SK-N-SH treated with all-trans-retinoic acid at 6 μM for 48 hours (cell line): ENCODE results near the gene FAM32A.

Source experiments
- ATAC-seq: fragments of 200-7000 bp; cut with Tn5 transposase; 3 replicates; pipeline ENCODE4 v1.9.1; 2020; ENCODE audit warnings: mild to moderate bottlenecking, moderate library complexity
- GLIS3 ChIP-seq: fragments of 250-450 bp; sonication (Bioruptor Pico); IDR thresholded peaks from 2 replicates; pipeline ENCODE4 v1.5.0; 2020; ENCODE audit warnings: mild to moderate bottlenecking, moderate library complexity
- ISL1 ChIP-seq: fragments of 250-450 bp; sonication (Bioruptor Pico); IDR thresholded peaks from 2 replicates; pipeline ENCODE4 v2.1.2; 2022; ENCODE audit warnings: mild to moderate bottlenecking, moderate library complexity
- TCF4 ChIP-seq: fragments of 250-450 bp; sonication (Bioruptor Pico); IDR thresholded peaks from 2 replicates; pipeline ENCODE4 v1.8.0; 2021; ENCODE audit warnings: mild to moderate bottlenecking, moderate library complexity, borderline replicate concordance
- TOX ChIP-seq: fragments of 250-450 bp; sonication (Bioruptor Pico); IDR thresholded peaks from 2 replicates; pipeline ENCODE4 v1.8.0; 2021; ENCODE audit warnings: mild to moderate bottlenecking, moderate library complexity, borderline replicate concordance
- ZC3H10 ChIP-seq: fragments of 250-450 bp; sonication (Bioruptor Pico); IDR thresholded peaks from 2 replicates; pipeline ENCODE4 v1.5.1; 2021; ENCODE audit warnings: mild to moderate bottlenecking, moderate library complexity
- ZFP3 ChIP-seq: fragments of 250-450 bp; sonication (Bioruptor Pico); IDR thresholded peaks from 2 replicates; pipeline ENCODE4 v1.5.0; 2020; ENCODE audit warnings: mild to moderate bottlenecking, moderate library complexity
- ZNF70 ChIP-seq: fragments of 450-650 bp; formaldehyde crosslinking; IDR thresholded peaks from 2 replicates; pipeline ENCODE4 v1.5.0; 2020; ENCODE audit warnings: mild to moderate bottlenecking, moderate library complexity
- ZNF8 ChIP-seq: fragments of 450-650 bp; formaldehyde crosslinking; IDR thresholded peaks from 2 replicates; pipeline ENCODE4 v1.5.0; 2020; ENCODE audit warnings: mild to moderate bottlenecking, moderate library complexity
- TF ChIP-seq, protein P1 (sequence below): fragments of 250-450 bp; sonication (Bioruptor Pico); IDR thresholded peaks from 2 replicates; pipeline ENCODE4 v1.8.0; 2021; ENCODE audit warnings: low read depth, mild to moderate bottlenecking, moderate library complexity, borderline replicate concordance
- TF ChIP-seq, protein P2 (sequence below): fragments of 250-450 bp; sonication (Bioruptor Pico); IDR thresholded peaks from 2 replicates; pipeline ENCODE4 v1.5.0; 2020; ENCODE audit warnings: mild to moderate bottlenecking, moderate library complexity
- TF ChIP-seq, protein P3 (sequence below): fragments of 250-450 bp; sonication (Bioruptor Pico); IDR thresholded peaks from 2 replicates; pipeline ENCODE4 v1.5.1; 2020; ENCODE audit warnings: low read depth, mild to moderate bottlenecking, moderate library complexity
- TF ChIP-seq, protein P4 (sequence below): fragments of 250-450 bp; sonication (Bioruptor Pico); IDR thresholded peaks from 2 replicates; pipeline ENCODE4 v1.8.0; 2020; ENCODE audit warnings: mild to moderate bottlenecking, moderate library complexity, borderline replicate concordance

Gene FAM32A

DNA sequence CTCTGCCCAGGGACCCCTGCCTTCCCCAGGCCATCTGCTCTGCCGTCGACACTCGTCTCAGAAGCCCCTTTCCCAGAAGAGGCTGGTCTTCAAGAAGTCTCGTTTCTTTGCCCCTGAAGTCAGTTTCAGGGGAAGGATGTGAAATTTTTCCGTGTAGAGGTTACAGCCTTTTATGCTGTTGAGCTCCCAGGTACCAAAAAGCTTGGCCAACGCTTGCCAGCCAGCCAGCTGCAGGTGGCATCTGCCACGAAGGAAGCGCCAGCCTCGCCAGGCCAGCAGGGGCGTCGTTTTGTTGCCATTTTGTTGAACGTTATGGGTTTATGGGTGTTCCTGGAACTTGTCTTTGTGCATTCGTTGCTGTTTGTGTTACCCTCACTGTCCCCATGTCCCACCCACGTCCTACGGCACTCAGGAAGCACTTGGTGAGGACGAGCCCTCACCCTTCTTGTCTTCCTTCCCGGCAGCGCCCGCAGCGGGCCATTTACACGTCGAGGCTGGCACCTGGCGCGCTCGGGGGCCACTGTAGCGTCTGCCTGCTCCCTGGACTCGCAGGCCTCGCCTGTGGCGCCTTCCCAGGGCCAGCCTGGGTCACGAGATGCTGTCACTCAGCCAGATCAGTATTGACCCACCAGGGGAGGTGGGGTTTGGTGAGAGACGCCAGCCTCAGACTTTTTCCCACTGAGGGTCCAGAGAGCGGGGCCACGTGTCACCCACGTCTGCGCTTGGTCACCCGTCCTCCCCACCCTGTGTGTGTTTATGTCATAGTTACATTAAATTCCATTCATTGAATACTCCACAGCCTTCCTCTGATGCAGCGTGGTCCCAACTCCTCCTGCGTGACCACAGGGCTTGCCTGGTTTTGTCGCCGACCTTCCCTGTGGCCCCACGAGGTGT lies 49.6 kb downstream of the FAM32A start:
- ATAC-seq = no peak
- TF ChIP-seq ZC3H10 (CRISPR knock-in tag) = no peak
- TF ChIP-seq, protein P1, sequence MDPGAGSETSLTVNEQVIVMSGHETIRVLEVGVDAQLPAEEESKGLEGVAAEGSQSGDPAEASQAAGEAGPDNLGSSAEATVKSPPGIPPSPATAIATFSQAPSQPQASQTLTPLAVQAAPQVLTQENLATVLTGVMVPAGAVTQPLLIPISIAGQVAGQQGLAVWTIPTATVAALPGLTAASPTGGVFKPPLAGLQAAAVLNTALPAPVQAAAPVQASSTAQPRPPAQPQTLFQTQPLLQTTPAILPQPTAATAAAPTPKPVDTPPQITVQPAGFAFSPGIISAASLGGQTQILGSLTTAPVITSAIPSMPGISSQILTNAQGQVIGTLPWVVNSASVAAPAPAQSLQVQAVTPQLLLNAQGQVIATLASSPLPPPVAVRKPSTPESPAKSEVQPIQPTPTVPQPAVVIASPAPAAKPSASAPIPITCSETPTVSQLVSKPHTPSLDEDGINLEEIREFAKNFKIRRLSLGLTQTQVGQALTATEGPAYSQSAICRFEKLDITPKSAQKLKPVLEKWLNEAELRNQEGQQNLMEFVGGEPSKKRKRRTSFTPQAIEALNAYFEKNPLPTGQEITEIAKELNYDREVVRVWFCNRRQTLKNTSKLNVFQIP = no peak
- TF ChIP-seq ISL1 (CRISPR knock-in tag) = no peak
- no peak for TF ChIP-seq ZNF8 (CRISPR knock-in tag)
- no peak for TF ChIP-seq TOX
- TF ChIP-seq GLIS3 = no peak
- TF ChIP-seq TCF4 (CRISPR knock-in tag) = no peak
- no peak for TF ChIP-seq ZNF70 (CRISPR knock-in tag)
- no peak for TF ChIP-seq ZFP3 (CRISPR knock-in tag)
- TF ChIP-seq, protein P2, sequence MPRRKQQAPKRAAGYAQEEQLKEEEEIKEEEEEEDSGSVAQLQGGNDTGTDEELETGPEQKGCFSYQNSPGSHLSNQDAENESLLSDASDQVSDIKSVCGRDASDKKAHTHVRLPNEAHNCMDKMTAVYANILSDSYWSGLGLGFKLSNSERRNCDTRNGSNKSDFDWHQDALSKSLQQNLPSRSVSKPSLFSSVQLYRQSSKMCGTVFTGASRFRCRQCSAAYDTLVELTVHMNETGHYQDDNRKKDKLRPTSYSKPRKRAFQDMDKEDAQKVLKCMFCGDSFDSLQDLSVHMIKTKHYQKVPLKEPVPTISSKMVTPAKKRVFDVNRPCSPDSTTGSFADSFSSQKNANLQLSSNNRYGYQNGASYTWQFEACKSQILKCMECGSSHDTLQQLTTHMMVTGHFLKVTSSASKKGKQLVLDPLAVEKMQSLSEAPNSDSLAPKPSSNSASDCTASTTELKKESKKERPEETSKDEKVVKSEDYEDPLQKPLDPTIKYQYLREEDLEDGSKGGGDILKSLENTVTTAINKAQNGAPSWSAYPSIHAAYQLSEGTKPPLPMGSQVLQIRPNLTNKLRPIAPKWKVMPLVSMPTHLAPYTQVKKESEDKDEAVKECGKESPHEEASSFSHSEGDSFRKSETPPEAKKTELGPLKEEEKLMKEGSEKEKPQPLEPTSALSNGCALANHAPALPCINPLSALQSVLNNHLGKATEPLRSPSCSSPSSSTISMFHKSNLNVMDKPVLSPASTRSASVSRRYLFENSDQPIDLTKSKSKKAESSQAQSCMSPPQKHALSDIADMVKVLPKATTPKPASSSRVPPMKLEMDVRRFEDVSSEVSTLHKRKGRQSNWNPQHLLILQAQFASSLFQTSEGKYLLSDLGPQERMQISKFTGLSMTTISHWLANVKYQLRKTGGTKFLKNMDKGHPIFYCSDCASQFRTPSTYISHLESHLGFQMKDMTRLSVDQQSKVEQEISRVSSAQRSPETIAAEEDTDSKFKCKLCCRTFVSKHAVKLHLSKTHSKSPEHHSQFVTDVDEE (CRISPR knock-in tag) = no peak

DNA sequence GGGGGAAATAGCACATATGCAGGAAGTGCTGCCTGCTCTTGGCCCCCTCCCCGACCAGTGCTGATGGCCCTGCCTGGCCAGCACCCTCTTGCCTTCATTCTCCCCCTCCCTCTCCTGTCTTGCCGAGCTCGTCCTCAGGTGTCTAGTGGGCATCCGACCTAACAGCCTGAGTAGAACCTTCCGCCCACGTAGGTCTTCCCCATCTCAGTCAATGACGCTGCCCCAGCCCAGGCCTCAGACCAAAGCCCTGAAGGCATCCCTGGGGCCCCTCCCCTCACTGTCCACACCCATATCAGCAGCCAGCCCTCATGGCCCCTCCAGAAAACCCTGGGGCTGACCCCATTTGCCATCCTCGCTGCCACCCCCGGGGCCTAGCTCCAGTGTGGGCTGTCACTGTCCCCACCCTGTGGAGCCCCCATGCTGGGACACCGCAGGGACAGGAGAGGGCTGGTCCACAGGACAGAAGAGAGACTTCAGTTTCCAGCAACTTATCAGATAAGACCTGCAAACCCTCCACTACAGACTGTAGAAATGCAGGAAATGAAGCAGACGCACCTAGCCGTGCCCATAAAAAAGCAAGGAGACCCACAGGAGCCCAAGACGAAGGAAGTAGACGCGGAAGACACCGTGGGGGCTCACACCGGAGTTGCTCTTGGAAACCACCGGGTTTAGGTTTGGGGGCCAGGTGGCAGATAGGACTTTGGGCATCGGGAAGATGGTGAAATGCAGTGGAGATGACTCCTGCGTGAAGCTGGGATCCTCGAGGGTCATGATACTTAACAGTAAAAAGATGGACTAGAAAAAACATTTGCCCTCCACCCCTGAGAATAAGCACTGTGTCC lies 50.8 kb downstream of the FAM32A start:
- TF ChIP-seq, protein P3, sequence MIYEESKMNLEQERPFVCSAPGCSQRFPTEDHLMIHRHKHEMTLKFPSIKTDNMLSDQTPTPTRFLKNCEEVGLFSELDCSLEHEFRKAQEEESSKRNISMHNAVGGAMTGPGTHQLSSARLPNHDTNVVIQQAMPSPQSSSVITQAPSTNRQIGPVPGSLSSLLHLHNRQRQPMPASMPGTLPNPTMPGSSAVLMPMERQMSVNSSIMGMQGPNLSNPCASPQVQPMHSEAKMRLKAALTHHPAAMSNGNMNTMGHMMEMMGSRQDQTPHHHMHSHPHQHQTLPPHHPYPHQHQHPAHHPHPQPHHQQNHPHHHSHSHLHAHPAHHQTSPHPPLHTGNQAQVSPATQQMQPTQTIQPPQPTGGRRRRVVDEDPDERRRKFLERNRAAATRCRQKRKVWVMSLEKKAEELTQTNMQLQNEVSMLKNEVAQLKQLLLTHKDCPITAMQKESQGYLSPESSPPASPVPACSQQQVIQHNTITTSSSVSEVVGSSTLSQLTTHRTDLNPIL = no peak
- TF ChIP-seq, protein P4, sequence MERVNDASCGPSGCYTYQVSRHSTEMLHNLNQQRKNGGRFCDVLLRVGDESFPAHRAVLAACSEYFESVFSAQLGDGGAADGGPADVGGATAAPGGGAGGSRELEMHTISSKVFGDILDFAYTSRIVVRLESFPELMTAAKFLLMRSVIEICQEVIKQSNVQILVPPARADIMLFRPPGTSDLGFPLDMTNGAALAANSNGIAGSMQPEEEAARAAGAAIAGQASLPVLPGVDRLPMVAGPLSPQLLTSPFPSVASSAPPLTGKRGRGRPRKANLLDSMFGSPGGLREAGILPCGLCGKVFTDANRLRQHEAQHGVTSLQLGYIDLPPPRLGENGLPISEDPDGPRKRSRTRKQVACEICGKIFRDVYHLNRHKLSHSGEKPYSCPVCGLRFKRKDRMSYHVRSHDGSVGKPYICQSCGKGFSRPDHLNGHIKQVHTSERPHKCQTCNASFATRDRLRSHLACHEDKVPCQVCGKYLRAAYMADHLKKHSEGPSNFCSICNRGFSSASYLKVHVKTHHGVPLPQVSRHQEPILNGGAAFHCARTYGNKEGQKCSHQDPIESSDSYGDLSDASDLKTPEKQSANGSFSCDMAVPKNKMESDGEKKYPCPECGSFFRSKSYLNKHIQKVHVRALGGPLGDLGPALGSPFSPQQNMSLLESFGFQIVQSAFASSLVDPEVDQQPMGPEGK = no peak
- no peak for ATAC-seq
